H1 (cell line): ENCODE data around the gene TNFSF4. TPM values are rescaled to one million over a fixed set of nuclear protein-coding genes. Genes with fewer than 3 reads are reported as not detected.

Source experiments
- CTCF ChIA-PET: fragments of 300-600 bp; sonication (Branson Sonifier 250); formaldehyde crosslinking; loops from one replicate; lab custom pipeline; 2021; ENCODE audit not compliant: partially characterized antibody; lab: Charles Lee
- POLR2A ChIA-PET: fragments of 300-600 bp; sonication (Branson Sonifier 250); formaldehyde crosslinking; loops from one replicate; lab custom pipeline; 2021; ENCODE audit warnings: inconsistent platforms; ENCODE audit not compliant: partially characterized antibody; lab: Charles Lee
- DNase-seq, 2 experiments: peaks; one replicate each; pipeline versions ENCODE4 v3.0.0 to v3.0.0-alpha.2; 2010 to 2022; ENCODE audit warnings: low spot score in 2 of 2, low read depth in 1 of 2, mixed read lengths in 1 of 2
- FAIRE-seq: peaks from 2 replicates; lab custom pipeline; 2011; peaks lifted over from hg19 to GRCh38; lab: Jason Lieb, UNC
- H2AFZ ChIP-seq: 2 replicates; pipeline ENCODE4 v1.8.1; 2012; ENCODE audit warnings: low read length, inconsistent platforms
- H2AK5ac ChIP-seq: 2 replicates; pipeline ENCODE4 v1.6.1; 2013; ENCODE audit warnings: low read depth, low read length
- H2BK120ac ChIP-seq: replicated peaks from 2 replicates; pipeline ENCODE3; 2013; ENCODE audit warnings: low read depth, low read length, inconsistent platforms
- H2BK12ac ChIP-seq: 2 replicates; pipeline ENCODE4 v1.6.1; 2013; ENCODE audit warnings: low read depth, low read length
- H2BK15ac ChIP-seq: 2 replicates; pipeline ENCODE4 v1.6.1; 2013; ENCODE audit warnings: low read length
- H2BK20ac ChIP-seq: 2 replicates; pipeline ENCODE4 v1.6.1; 2013; ENCODE audit warnings: low read length
- H2BK5ac ChIP-seq: 2 replicates; pipeline ENCODE4 v1.6.1; 2013; ENCODE audit warnings: low read depth, low read length
- H3K14ac ChIP-seq: 2 replicates; pipeline ENCODE4 v1.6.1; 2013; ENCODE audit warnings: inconsistent platforms; ENCODE audit not compliant: insufficient read length
- H3K18ac ChIP-seq: 2 replicates; pipeline ENCODE4 v1.6.1; 2013; ENCODE audit warnings: low read length; ENCODE audit errors: extremely low read depth
- H3K23ac ChIP-seq: 2 replicates; pipeline ENCODE4 v1.6.1; 2013; ENCODE audit warnings: inconsistent platforms; ENCODE audit not compliant: insufficient read length
- H3K23me2 ChIP-seq: 2 replicates; pipeline ENCODE4 v1.6.1; 2013; ENCODE audit warnings: low read depth, low read length
- H3K27ac ChIP-seq: 2 replicates; pipeline ENCODE4 v1.6.1; 2011; ENCODE audit warnings: low read depth, low read length, inconsistent platforms
- H3K27me3 ChIP-seq, 4 experiments: replicated peaks in 1 of 4; 1 replicate in 1 of 4; 2 replicates in 3 of 4; pipeline versions ENCODE4 v1.6.1 to v1.8.1; 2011 to 2013; ENCODE audit warnings: low read length in 3 of 4, mild to moderate bottlenecking in 3 of 4, inconsistent platforms in 2 of 4, mixed read lengths in 2 of 4, moderate library complexity in 1 of 4; ENCODE audit not compliant: control insufficient read depth in 3 of 4, insufficient read depth in 3 of 4; ENCODE audit errors: extremely low read depth in 1 of 4
- H3K36me3 ChIP-seq, 4 experiments: 2 replicates each; pipeline versions ENCODE4 v1.6.1 to v1.8.1; 2011 to 2013; ENCODE audit warnings: mild to moderate bottlenecking in 4 of 4, low read length in 3 of 4, moderate library complexity in 2 of 4, control low read depth in 1 of 4, inconsistent platforms in 1 of 4; ENCODE audit not compliant: insufficient read depth in 4 of 4, control insufficient read depth in 2 of 4
- H3K4ac ChIP-seq: replicated peaks from 2 replicates; pipeline ENCODE3; 2013; ENCODE audit warnings: low read length, low read depth, mixed read lengths, inconsistent platforms; ENCODE audit not compliant: insufficient read length
- H3K4me1 ChIP-seq, 4 experiments: replicated peaks in 1 of 4; 1 replicate in 1 of 4; 2 replicates in 3 of 4; pipeline versions ENCODE4 v1.6.1 to v1.8.1; 2011 to 2013; ENCODE audit warnings: low read length in 3 of 4, inconsistent platforms in 2 of 4, mixed read lengths in 1 of 4; ENCODE audit not compliant: insufficient read depth in 4 of 4, control insufficient read depth in 3 of 4
- H3K4me2 ChIP-seq, 2 experiments: 2 replicates each; pipeline versions ENCODE4 v1.6.1 to v1.8.1; 2011 to 2013; ENCODE audit warnings: low read depth in 2 of 2, low read length in 2 of 2, control low read depth in 1 of 2, inconsistent platforms in 1 of 2, mild to moderate bottlenecking in 1 of 2; ENCODE audit not compliant: insufficient read depth in 1 of 2
- H3K4me3 ChIP-seq, 4 experiments: fragments of 200-600, 300-600 bp in 1 of 4; sonication (generic), shearing (Covaris generic), sonication (Bioruptor Twin) in 1 of 4; 2 replicates each; pipeline versions ENCODE4 v1.5.1 to v1.8.1; 2011 to 2016; ENCODE audit warnings: low read length in 4 of 4, low read depth in 3 of 4, control low read depth in 2 of 4, inconsistent platforms in 2 of 4, mild to moderate bottlenecking in 2 of 4, mixed read lengths in 1 of 4, moderate library complexity in 1 of 4; ENCODE audit not compliant: insufficient read depth in 2 of 4; ENCODE audit errors: extremely low read depth in 1 of 4
- H3K56ac ChIP-seq: replicated peaks from 2 replicates; pipeline ENCODE3; 2013; ENCODE audit warnings: low read depth, mild to moderate bottlenecking, mixed read lengths, low read length, inconsistent platforms; ENCODE audit not compliant: insufficient read length
- H3K79me1 ChIP-seq: 2 replicates; pipeline ENCODE4 v1.6.1; 2013; ENCODE audit warnings: low read depth, low read length, control low read depth
- H3K79me2 ChIP-seq, 2 experiments: 2 replicates each; pipeline versions ENCODE4 v1.6.1 to v1.8.1; 2012 to 2013; ENCODE audit warnings: low read length in 2 of 2, mild to moderate bottlenecking in 2 of 2, inconsistent platforms in 1 of 2; ENCODE audit not compliant: insufficient read depth in 2 of 2, control insufficient read depth in 1 of 2
- H3K9ac ChIP-seq, 4 experiments: replicated peaks in 1 of 4; 1 replicate in 1 of 4; 2 replicates in 3 of 4; pipeline versions ENCODE4 v1.6.1 to v1.8.1; 2011 to 2013; ENCODE audit warnings: low read depth in 3 of 4, low read length in 3 of 4, control low read depth in 2 of 4, mild to moderate bottlenecking in 2 of 4, moderate library complexity in 2 of 4, inconsistent platforms in 1 of 4; ENCODE audit errors: extremely low read depth in 1 of 4
- H3K9me3 ChIP-seq, 2 experiments: 2 replicates each; pipeline versions ENCODE4 v1.6.1 to v1.8.1; 2012 to 2013; ENCODE audit warnings: mild to moderate bottlenecking in 2 of 2, moderate library complexity in 2 of 2, control low read depth in 1 of 2, inconsistent platforms in 1 of 2, low read depth in 1 of 2, low read length in 1 of 2, mixed read lengths in 1 of 2; ENCODE audit not compliant: insufficient read depth in 2 of 2
- H4K20me1 ChIP-seq, 2 experiments: replicated peaks in 1 of 2; 2 replicates each; pipeline versions ENCODE3 to v1.8.1; 2011 to 2013; ENCODE audit warnings: inconsistent platforms in 2 of 2, low read length in 2 of 2, mild to moderate bottlenecking in 1 of 2; ENCODE audit not compliant: insufficient read depth in 2 of 2, control insufficient read depth in 1 of 2
- H4K5ac ChIP-seq: 2 replicates; pipeline ENCODE4 v1.6.1; 2013; ENCODE audit warnings: low read length, low read depth, mixed read lengths, inconsistent platforms; ENCODE audit not compliant: insufficient read length
- H4K8ac ChIP-seq: 2 replicates; pipeline ENCODE4 v1.8.0; 2013; ENCODE audit warnings: mild to moderate bottlenecking, moderate library complexity, low read length, inconsistent platforms; ENCODE audit not compliant: insufficient read depth; ENCODE audit errors: extremely low read depth
- H4K91ac ChIP-seq: replicated peaks from 2 replicates; pipeline ENCODE3; 2013; ENCODE audit warnings: low read length, mixed read lengths, inconsistent platforms; ENCODE audit not compliant: insufficient read length
- CEBPB ChIP-seq: IDR thresholded peaks from 2 replicates; pipeline ENCODE4 v1.6.1; 2012; ENCODE audit warnings: low read depth, low read length
- WGBS, 2 experiments: shearing (Covaris generic) in 1 of 2; methylation state at CpG; one replicate each; pipeline versions ENCODE4 v1.1.6 to v1.1.7; 2013 to 2015; ENCODE audit warnings: low lambda C conversion rate in 2 of 2, mixed read lengths in 2 of 2, inconsistent platforms in 1 of 2, low coverage in 1 of 2, missing lambda C conversion rate in 1 of 2; ENCODE audit not compliant: insufficient replicate concordance in 2 of 2, insufficient coverage in 1 of 2, insufficient read length in 1 of 2; ENCODE audit errors: extremely low coverage in 1 of 2, missing lambda C conversion rate in 1 of 2; 5-methylcytosine and 5-hydroxymethylcytosine counted together
- polyA plus RNA-seq, 7 experiments: library from polyadenylated mRNA; depleted of rRNA in 3 of 7; stranded (reverse) in 5 of 7; unstranded in 2 of 7; fragments of >200 nt in 5 of 7; fragments of 200-250 nt in 2 of 7; gene quantifications; 1 replicate in 5 of 7; 2 replicates in 1 of 7; 4 replicates in 1 of 7; pipeline versions ENCODE4 v1.2.1 to v1.2.3, GENCODE V29; 2011 to 2013; ENCODE audit warnings: missing spikeins in 2 of 7, mixed read lengths in 2 of 7
- total RNA-seq: library from RNA; stranded (reverse); fragmentation: NEBNext Ultra II Directional; extraction: Animal tissue kit (Norgen Biotek cat#: 25700); gene quantifications from 2 replicates; pipeline ENCODE4 v1.2.1, GENCODE V29; 2021

The TNFSF4 gene
- total and polyA plus RNA-seq, 2 of the 8 experiments (the other 6 are each of a cell fraction or from before 2014, with no cell fraction given), result 0.54 to 0.63 TPM

GRCh38 chr1:173201969-173202368 is 5.2 kb downstream of the TNFSF4 start:
- no peak overlapping the region for H3K4ac ChIP-seq
- no peaks in the 10 kb centered on the region for H3K79me2 ChIP-seq
- FAIRE-seq (no peak), DNase-seq (no peak)
- no peak overlapping the region for H2BK5ac ChIP-seq
- no peak overlapping the region for H3K56ac ChIP-seq
- no peak overlapping the region for H4K5ac ChIP-seq
- no peak overlapping the region for H2BK120ac ChIP-seq
- peaks cover 0 to 1% (median under 1%) of the 10 kb centered on the region in 4 experiments; a peak in 4 of 7 replicates for H3K27me3 ChIP-seq
- no peak for TF ChIP-seq CEBPB
- TF ChIP-seq, all 59 proteins: peak for 0
- ChIA-PET CTCF (interaction anchor here (0.6 to 9.8 kb wide), 28 partner anchors 8 to 458 kb away, joined by 3 to 150 read pairs (median 5); no protein-coding TSS in a partner anchor), POLR2A (no interaction called here)
- Histone ChIP-seq H3K4me3 (no peak overlapping the region), H3K9me3 (no peaks in the 10 kb centered on the region), H3K23me2 (no peaks in the 10 kb centered on the region; the same call in 1 of the 2 replicates), H2AK5ac (no peak overlapping the region), H3K27ac (no peak overlapping the region), H3K4me2 (no peak overlapping the region), H3K79me1 (no peaks in the 10 kb centered on the region), H2BK20ac (no peak overlapping the region), H4K8ac (no peak overlapping the region), H3K9ac (no peak overlapping the region), H3K23ac (no peak overlapping the region), H2BK12ac (no peak overlapping the region), H4K20me1 (no peaks in the 10 kb centered on the region), H3K36me3 (no peaks in the 10 kb centered on the region; a peak in 1 of 8 replicates), H2BK15ac (no peak overlapping the region), H4K91ac (no peak overlapping the region), H3K14ac (no peak overlapping the region), H2AFZ (no peak overlapping the region), H3K18ac (no peak overlapping the region), H3K4me1 (peaks cover 0 to 4% (median 0%) of the 10 kb centered on the region in 4 experiments; a peak in 1 of 7 replicates)
- 85% methylated on average over 1 of the region's 1 CpG; no CpG with 5 or more reads in 1 of the 2 experiments for WGBS, 2 experiments
